Mesothelial cell of epicardium (in vitro differentiated cells): ENCODE measurements around the gene RILP. TPM values are rescaled to one million over a fixed set of nuclear protein-coding genes. Genes with fewer than 3 reads are reported as not detected.
"Not testable (repeated sequence)": the region's sequence is repeated elsewhere in the genome, so short reads cannot be mapped to it uniquely, and the experiment has no call there.

Experiments
- DNase-seq, 2 experiments: peaks; one replicate each; pipeline ENCODE4 v3.0.0; 2021; ENCODE audit warnings: low spot score in 2 of 2; ENCODE audit not compliant: unreplicated experiment in 2 of 2
- H3K27ac Mint-ChIP-seq: 2 replicates; pipeline ENCODE4 v1.8.0; 2021; ENCODE audit warnings: mixed read lengths
- H3K27me3 Mint-ChIP-seq: 2 replicates; pipeline ENCODE4 v1.8.0; 2021; ENCODE audit warnings: low read depth, mixed read lengths
- H3K36me3 Mint-ChIP-seq: 2 replicates; pipeline ENCODE4 v1.8.0; 2021; ENCODE audit warnings: mixed read lengths
- H3K4me1 Mint-ChIP-seq: 2 replicates; pipeline ENCODE4 v1.8.0; 2021; ENCODE audit warnings: mixed read lengths
- H3K4me3 Mint-ChIP-seq: 2 replicates; pipeline ENCODE4 v1.8.0; 2021; ENCODE audit warnings: mild to moderate bottlenecking, moderate library complexity, mixed read lengths
- H3K9me3 Mint-ChIP-seq: 2 replicates; pipeline ENCODE4 v1.8.0; 2021; ENCODE audit warnings: mixed read lengths
- CTCF ChIP-seq: fragments of 200-600 bp; sonication (generic); IDR thresholded peaks from one replicate; pipeline ENCODE4 v1.5.0; 2021; ENCODE audit warnings: antibody characterized with exemption; ENCODE audit not compliant: unreplicated experiment
- total RNA-seq: library from RNA; stranded (reverse); gene quantifications from 3 replicates; pipeline ENCODE4 v1.2.1, GENCODE V29; 2021

Gene RILP
- total RNA-seq, 1 donor from 2014 or later = 3.8 TPM

GRCh38 chr17:1661045-1661444, 11.4 kb upstream of the RILP start:
- Mint-ChIP-seq H3K4me3 (no peak overlapping the region), H3K27ac (no peak overlapping the region), H3K36me3 (peaks cover 57% of the 10 kb centered on the region), H3K4me1 (no peaks in the 10 kb centered on the region), H3K27me3 (no peaks in the 10 kb centered on the region), H3K9me3 (no peaks in the 10 kb centered on the region)
- DNase-seq = no peak
- no peak for TF ChIP-seq CTCF

GRCh38 chr17:1658100-1658499, 8.4 kb upstream of the RILP start:
- no peak overlapping the region for H3K4me3 Mint-ChIP-seq
- no peak for TF ChIP-seq CTCF
- peaks cover 70% of the 10 kb centered on the region for H3K36me3 Mint-ChIP-seq
- DNase-seq = no peak
- H3K27ac Mint-ChIP-seq = no peak overlapping the region
- no peaks in the 10 kb centered on the region for H3K27me3 Mint-ChIP-seq
- no peaks in the 10 kb centered on the region for H3K4me1 Mint-ChIP-seq
- H3K9me3 Mint-ChIP-seq = no peaks in the 10 kb centered on the region

- TF ChIP-seq CTCF = no peak
- Mint-ChIP-seq H3K36me3 (peaks cover 48% of the 10 kb centered on the region), H3K4me1 (no peaks in the 10 kb centered on the region), H3K27me3 (no peaks in the 10 kb centered on the region), H3K4me3 (no peak overlapping the region), H3K27ac (no peak overlapping the region), H3K9me3 (no peaks in the 10 kb centered on the region)
- DNase-seq = no peak
Measured at GRCh38 chr17:1653735-1654134, 4.1 kb upstream of the RILP start.

GRCh38 chr17:1652794-1653193, 3.1 kb upstream of the RILP start:
- H3K27me3 Mint-ChIP-seq, H3K4me3 Mint-ChIP-seq: not testable (repeated sequence)
- peaks cover 39% of the 10 kb centered on the region for H3K36me3 Mint-ChIP-seq

GRCh38 chr17:1651559-1651844, 1.8 kb upstream of the RILP start:
- Mint-ChIP-seq H3K9me3 (no peaks in the 10 kb centered on the region), H3K4me3 (no peak overlapping the region), H3K4me1 (peaks cover 8% of the 10 kb centered on the region), H3K27me3 (no peaks in the 10 kb centered on the region), H3K27ac (no peak overlapping the region), H3K36me3 (peaks cover 32% of the 10 kb centered on the region)
- no peak for DNase-seq
- TF ChIP-seq CTCF = no peak

More at GRCh38 chr17:1652794-1653193, 3.1 kb upstream of the RILP start:
- H3K4me1 Mint-ChIP-seq, DNase-seq, H3K9me3 Mint-ChIP-seq, H3K27ac Mint-ChIP-seq: not testable (repeated sequence)

- TF ChIP-seq CTCF = no peak
- Mint-ChIP-seq H3K36me3 (peaks cover 26% of the 10 kb centered on the region), H3K27ac (no peak overlapping the region), H3K9me3 (no peaks in the 10 kb centered on the region), H3K4me1 (peaks cover 14% of the 10 kb centered on the region), H3K4me3 (no peak overlapping the region), H3K27me3 (no peaks in the 10 kb centered on the region)
- no peak for DNase-seq
Measured at GRCh38 chr17:1650731-1651558, 1.3 kb upstream of the RILP start.
